SK-MEL-5 (cell line): ENCODE measurements around the gene MNT. TPM values are rescaled to one million over a fixed set of nuclear protein-coding genes. Genes with fewer than 3 reads are reported as not detected.
A peak's percentile ranks its signal among the peaks of the same experiment; 100 is the strongest.
"Not testable (repeated sequence)": the region's sequence is repeated elsewhere in the genome, so short reads cannot be mapped to it uniquely, and the experiment has no call there.

Experiments used
- DNase-seq: peaks from one replicate; pipeline ENCODE4 v3.0.0-alpha.2; 2016; ENCODE audit warnings: low read depth, low spot score
- in situ Hi-C: cut with HindIII; loops from 2 replicates; pipeline ENCODE4 v1.10.0; 2016; ENCODE audit warnings: low sequenced_read_pairs, high pct_unique_total_duplicates, low pct_unique_long_range_greater_than_20kb
- polyA plus RNA-seq, 2 experiments: library from polyadenylated mRNA; depleted of rRNA; stranded (reverse); fragments of >200 nt; gene quantifications; 2 replicates each; pipeline ENCODE4 v1.2.3, GENCODE V29; 2015
- total RNA-seq: library from RNA; depleted of rRNA; stranded (reverse); fragments of >200 nt; shearing (Covaris generic); gene quantifications from 2 replicates; pipeline ENCODE4 v1.2.3, GENCODE V29; 2014; rRNA removed

Gene MNT, protein sequence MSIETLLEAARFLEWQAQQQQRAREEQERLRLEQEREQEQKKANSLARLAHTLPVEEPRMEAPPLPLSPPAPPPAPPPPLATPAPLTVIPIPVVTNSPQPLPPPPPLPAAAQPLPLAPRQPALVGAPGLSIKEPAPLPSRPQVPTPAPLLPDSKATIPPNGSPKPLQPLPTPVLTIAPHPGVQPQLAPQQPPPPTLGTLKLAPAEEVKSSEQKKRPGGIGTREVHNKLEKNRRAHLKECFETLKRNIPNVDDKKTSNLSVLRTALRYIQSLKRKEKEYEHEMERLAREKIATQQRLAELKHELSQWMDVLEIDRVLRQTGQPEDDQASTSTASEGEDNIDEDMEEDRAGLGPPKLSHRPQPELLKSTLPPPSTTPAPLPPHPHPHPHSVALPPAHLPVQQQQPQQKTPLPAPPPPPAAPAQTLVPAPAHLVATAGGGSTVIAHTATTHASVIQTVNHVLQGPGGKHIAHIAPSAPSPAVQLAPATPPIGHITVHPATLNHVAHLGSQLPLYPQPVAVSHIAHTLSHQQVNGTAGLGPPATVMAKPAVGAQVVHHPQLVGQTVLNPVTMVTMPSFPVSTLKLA
- 8.8 and 10.5 TPM in 2 replicates for total RNA-seq
- 25.5 and 29.9 TPM in 2 replicates for polyA plus RNA-seq (2015; cell fraction: cytosol; rRNA removed)
- 35.0 and 49.2 TPM in 2 replicates for polyA plus RNA-seq (2015; cell fraction: nucleus; rRNA removed)

DNA sequence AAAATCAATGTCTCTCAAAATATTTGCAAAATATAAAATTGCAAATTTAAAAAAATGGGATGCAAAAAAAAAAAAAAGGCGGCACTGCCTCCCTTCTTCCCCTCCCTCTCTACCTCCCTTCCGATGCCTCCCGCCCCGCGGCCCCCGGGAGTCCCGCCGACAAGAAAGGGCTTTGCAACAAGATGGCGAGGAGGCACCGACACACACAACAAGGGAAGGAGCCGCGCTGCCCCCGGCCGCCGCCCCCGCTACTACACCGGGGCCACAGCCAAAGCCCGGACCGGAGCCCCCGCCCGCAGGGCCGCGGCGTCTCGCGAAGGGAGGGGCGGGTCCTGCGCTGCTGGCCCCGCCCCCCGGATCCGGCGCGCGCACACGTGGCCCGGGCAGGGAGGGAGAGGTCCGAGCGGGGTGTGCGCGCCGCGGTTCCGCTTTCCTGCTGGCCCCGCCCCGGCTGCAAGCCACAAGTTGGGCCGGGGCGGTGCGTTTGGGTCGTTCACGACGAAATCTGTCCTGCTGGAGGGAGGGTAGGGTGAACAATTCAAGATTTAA is at the start of gene MNT:
Gene MNT, minus strand, starts transcription at position 184 of the 549 bp plus-strand sequence. CDS start 348 bp downstream, outside the sequence.
- DNase-seq = peak; percentile 92
- in situ Hi-C loops = no loop called here

DNA sequence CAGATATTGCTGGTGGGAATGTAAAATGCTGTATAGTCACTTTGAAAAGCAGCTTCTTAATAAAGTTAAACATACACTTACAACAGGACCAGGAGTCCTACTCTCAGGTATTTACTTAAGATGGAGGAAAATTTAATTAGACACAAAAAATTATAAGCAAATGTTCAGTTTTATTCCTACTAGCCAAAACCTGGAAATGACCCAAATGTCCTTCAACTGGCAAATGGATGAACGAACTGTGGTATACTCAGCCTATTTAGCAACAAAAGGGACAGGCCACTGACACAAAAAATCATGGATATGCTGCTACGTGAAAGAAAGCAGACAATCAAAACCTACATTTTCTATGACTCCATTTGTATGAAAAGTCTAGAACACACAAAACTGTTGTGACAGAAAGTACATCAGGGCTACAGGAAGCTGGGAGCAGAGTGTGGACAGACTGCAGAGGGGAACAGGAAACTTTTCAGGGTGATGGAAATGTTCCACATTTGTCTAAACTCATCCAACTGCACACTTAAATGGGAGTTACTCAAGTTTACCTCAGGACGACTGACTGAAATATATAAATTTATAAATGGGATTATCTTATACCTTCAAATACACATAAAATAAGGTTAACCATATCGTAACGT is 49.3 kb upstream of the MNT start:
- DNase-seq = no peak
- in situ Hi-C loops = no loop called here

DNA sequence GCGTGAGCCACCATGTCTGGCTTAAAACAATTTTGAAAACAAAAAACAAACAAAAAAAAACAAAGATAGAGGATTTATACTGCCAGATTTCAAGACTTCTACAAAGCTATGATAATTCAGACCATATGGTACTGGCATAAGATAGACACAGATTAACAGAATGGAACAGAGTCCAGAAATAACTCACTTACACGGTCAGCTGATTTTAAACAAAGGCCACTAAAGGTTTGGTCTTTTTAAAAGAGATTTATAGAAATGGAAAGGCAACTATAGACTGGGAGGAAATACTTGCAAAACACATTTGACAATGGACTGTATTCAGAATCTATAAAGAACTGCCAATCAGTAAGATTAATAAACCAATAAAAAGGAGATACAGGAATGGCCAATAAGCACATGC is 48.6 kb upstream of the MNT start:
- no peak for DNase-seq
- in situ Hi-C loops = no loop called here

DNA sequence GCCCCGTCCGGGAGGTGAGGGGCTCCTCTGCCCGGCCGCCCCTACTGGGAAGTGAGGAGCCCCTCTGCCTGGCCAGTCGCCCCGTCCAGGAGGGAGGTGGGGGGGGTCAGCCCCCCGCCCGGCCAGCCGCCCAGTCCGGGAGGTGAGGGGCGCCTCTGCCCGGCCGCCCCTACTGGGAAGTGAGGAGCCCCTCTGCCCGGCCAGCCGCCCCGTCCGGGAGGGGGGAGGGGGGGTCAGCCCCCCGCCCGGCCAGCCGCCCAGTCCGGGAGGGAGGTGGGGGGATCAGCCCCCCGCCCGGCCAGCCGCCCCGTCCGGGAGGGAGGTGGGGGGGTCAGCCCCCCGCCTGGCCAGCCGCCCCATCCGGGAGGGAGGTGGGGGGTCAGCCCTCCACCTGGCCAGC is 46.6 kb upstream of the MNT start:
- in situ Hi-C loops = not testable (repeated sequence)

DNA sequence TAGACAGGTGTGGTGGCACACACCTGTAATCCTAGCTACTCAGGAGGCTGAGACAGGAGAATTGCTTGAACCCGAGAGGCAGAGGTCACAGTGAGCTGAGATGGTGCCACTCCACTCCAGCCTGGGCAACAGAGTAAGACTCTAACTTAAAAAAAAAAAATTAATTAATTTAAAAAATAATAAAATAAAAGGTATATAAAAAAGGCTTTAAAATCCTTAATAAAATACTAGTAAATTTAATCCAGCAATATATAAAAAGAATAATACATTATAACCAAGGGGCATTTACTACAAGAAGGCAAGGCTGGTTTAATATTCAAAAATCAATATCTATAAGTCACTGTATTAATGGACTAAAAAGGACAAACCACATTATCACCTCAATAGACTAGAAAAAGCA is 44.8 kb upstream of the MNT start:
- in situ Hi-C loops = no loop called here

More for the DNA sequence above, 46.6 kb upstream of the MNT start:
- not testable (repeated sequence) for DNase-seq

DNA sequence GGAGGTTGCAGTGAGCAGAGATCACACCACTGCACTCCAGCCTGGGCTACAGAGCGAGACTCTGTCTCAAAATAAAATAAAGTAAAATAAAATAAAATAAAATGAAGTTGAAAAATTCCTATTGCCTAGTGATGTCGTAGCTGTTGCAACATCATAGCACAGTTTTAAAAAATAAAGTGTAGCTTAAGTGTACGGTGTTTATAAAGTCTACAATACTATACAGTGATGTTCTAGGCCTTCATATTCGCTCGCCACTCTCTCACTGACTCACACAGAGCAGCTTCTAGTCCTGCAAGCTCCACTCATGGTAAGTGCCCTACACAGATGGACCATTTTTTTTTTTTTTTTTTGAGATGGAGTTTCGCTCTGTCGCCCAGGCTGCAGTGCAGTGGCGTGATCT is 43.5 kb upstream of the MNT start:
- in situ Hi-C loops = no loop called here
- DNase-seq = no peak

More for the DNA sequence above, 44.8 kb upstream of the MNT start:
- no peak for DNase-seq

DNA sequence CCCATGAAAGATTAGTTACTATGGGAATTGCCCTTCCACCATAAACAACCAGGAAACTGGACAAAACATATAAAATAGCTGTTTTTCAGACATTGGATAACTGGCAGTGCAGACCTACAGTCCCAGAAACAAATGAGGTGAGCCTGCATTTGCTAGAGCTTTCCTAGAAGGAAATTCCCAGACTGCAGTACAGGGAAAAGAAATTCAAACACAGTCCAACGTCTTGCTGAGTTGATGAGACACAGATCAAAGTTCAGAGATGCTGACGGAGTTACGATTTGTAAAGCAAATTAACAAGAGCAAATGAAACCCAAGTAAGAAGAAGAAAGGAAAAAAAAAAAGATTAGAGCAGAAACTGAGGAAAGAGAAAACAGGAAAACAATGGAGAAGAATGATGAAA is 41.3 kb upstream of the MNT start:
- in situ Hi-C loops = no loop called here
- no peak for DNase-seq

DNA sequence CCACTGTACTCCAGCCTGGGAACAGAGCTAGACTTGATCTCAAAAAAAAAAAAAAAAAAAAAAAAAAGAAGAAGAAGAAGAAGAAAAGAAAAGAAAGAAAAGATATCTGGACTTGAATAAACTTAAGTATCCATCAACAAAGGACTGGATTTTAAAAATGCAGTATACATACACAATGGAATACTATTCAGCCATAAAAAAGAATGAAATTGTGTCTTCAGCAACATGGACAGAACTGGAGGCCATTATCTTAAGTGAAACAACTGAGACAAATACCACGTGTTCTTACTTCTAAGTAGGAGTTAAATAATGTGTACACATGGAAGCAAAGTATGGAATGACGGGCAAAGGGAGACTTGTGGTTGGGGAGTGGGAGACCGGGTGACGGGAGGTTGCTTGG is 40.1 kb upstream of the MNT start:
- in situ Hi-C loops = no loop called here
- DNase-seq = no peak

DNA sequence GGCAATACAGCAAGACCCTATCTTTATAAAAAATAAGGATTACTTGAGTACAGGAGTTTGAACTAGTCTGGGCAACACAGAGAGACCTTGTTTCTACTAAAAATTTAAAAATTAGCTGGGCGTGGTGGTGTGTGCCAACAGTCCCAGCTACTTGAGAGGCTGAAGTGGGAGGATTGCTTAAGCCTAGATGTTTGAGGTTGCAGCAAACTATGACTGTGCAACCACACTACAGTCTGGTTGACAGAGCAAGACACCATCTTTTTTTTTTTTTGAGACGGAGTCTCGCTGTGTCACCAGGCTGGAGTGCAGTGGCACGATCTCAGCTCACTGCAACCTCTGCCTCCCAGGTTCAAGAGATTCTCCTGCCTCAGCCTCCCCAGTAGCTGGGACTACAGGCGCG is 39.1 kb upstream of the MNT start:
- DNase-seq, in situ Hi-C loops: not testable (repeated sequence)

DNA sequence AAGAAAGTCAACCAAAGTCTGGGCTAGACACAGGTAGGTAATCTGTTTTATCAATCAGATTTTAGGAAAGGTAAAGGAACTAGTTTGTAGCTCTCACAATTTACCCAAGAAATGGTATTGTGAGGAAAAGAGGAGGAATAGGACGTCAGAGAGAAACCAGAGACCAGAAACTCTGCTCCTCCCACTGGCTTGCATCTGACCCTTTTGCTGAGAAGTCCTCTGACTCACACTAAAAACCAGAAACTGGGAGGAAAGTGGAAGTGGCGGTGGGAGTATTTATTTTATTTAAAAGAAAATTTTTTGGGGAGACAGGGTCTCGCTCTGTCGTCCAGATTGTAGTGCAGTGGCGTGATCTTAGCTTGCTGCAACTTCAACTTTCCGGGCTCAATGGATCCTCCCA is 38.0 kb upstream of the MNT start:
- no peak for DNase-seq

DNA sequence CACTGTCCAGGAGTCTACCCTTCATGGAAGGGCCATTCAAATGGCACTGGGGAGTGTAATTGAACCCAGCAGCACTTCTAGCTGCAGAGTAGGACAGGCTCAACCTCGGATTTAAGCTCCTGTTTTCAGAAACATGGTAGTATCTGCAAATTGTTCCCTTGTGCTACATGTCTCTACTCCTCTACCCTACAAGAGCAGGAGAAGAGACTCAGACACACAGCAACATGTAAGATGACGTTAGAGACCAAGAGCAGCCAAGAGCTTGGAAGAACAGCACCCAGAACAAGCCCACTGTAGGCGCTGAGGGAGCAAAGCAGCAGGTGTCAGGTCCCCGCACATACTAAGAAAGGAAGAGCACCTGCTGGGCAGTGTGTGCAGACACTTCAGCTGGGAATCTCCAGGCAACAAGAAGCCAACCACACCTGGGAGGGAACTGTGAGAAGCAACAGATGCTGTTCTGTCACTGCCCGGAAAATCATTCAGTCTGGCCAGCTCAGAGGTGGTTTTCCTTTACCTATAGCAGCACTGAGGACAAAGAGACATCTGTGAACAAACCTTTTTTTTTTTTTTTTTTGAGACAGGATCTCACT is 35.6 kb upstream of the MNT start:
- in situ Hi-C loops = no loop called here
- DNase-seq = no peak

More for the DNA sequence above, 38.0 kb upstream of the MNT start:
- in situ Hi-C loops = no loop called here

DNA sequence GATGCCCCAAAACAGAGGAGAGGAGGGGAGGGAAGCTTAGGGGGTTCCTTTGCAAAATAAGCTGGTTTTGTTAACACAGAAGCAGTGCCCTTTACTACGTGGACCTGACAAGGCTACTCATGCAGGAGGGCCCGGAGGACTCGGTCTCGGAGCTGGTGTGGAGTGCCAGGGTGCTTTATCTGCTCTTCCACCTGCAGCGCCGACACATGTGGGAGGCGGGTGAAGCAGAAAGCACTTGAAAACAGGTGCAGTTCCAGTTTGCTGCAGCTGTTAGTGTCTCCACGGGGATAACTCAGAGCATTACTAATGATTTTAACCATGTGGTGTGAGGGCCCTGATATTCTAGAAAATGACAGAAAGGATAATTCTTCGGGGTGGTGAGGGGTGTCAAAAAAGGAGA is 35.0 kb upstream of the MNT start:
- no peak for DNase-seq
- in situ Hi-C loops = no loop called here

DNA sequence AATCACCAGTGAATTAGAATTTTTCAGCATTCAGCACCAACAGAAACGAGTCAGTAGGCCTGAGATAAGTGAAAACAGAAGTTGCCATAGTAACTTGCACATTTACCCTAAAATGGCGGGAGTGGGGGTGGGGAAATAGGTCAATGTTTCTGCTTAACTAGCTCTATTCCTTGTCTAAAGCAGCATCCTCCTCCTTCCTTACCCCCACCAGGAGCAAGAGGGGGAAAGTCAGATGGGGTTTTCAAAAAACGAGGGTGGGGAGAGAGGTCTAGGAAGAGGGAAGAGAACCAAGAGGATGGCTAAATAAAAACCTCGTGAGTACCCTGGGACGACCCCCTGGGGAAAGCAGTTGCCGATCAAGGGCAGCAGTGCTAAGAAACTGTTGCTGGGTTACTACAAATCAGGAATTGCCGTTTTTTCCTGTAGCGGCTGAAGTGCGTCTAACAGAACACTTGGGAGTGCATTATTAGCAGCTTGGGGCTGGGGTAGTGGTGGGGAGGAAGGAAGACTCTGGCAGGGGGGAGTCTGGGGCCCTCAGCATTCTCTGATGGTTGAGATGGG is 34.4 kb upstream of the MNT start:
- DNase-seq = no peak
- in situ Hi-C loops = no loop called here

DNA sequence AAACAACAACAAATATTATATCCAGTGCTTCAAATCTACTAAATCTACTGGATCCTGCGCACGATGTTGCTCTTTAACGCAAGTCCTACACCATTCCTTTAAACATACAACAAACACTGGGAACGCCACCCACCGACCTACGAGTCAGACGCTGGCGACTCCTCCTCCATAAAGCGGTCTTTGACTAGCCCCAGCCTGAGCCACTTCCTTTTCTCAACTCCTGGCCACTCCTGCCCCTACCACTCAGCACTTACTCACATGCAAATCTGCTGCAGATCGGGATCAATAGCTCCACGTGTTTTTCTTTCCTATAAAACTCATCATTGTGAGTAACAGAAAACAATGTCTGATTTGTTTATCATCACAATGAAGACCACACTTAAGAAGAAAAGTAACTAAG is 32.8 kb upstream of the MNT start:
- DNase-seq = peak; percentile 49
- in situ Hi-C loops = no loop called here

DNA sequence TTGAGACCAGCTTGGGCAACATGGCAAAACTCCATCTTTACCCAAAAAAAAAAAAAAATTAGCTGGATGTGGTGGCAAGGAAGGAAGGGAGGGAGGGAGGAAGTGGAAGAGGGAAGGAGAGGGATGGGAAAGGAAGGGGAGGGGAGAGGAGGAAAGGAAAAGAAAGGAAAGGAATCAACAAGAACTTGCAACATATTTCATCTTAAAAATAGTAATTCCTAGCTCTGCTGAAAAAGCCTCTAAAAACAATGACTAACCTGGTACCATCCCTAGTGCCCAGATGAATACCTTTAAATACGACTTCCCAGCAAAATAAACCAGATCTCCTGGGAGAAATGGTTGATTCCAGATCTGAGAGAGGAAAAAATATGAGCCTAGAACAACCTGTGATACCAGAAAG is 27.1 kb upstream of the MNT start:
- DNase-seq = no peak
- in situ Hi-C loops = no loop called here

DNA sequence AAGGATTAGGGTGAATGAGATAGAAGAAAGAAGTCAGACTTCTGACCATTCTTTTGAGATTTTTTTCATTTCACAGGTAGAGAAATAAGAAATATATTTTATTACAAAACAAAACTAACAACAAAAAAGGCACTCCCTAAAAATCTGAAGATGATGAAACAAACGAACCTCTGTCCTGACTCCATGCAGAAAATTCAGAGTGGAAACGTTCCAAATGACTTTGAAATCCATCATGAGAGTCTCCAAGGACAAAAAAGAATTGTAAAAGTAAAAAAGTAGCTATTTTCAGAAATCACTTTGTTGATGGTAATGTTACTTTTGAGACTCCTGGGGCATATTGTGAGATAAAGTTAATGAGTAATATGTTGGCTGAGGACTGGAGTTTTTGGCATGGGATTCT is 26.4 kb upstream of the MNT start:
- in situ Hi-C loops = no loop called here
- DNase-seq = no peak

DNA sequence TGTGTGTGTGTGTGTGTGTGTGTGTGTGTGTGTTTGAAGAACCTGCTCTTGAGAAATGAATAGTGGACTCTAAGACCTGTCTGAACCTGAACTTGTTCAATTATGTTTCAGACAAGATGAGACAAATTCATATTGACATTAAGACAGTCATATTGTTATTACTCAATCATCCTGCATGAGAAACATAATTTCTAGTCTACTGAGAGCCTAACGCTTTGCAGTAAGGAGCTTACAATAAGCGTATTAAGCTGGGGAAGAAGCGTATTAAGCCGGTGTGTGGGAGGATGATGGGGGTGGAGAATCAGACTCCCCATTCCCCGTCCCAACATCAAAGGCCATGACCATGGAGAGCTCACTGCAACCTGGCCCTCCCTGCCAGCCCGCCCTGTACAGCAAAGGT is 22.4 kb upstream of the MNT start:
- in situ Hi-C loops = no loop called here
- no peak for DNase-seq
